SK-N-SH treated with all-trans-retinoic acid at 6 μM for 48 hours (cell line): ENCODE data around the gene ANK3.

ENCODE experiments used
- CREB5 ChIP-seq: fragments of 250-450 bp; sonication (Bioruptor Pico); IDR thresholded peaks from 2 replicates; pipeline ENCODE4 v1.5.1; 2020; ENCODE audit warnings: low read depth, mild to moderate bottlenecking, moderate library complexity
- GLIS3 ChIP-seq: fragments of 250-450 bp; sonication (Bioruptor Pico); IDR thresholded peaks from 2 replicates; pipeline ENCODE4 v1.5.0; 2020; ENCODE audit warnings: mild to moderate bottlenecking, moderate library complexity
- OSR1 ChIP-seq: fragments of 250-450 bp; sonication (Bioruptor Pico); IDR thresholded peaks from 2 replicates; pipeline ENCODE4 v1.8.0; 2022; ENCODE audit warnings: moderate library complexity, mild to moderate bottlenecking, inconsistent platforms
- PATZ1 ChIP-seq: fragments of 250-450 bp; sonication (Bioruptor Pico); IDR thresholded peaks from 2 replicates; pipeline ENCODE4 v1.8.0; 2020; ENCODE audit warnings: mild to moderate bottlenecking, moderate library complexity, borderline replicate concordance
- POU6F1 ChIP-seq: fragments of 250-450 bp; sonication (Bioruptor Pico); IDR thresholded peaks from 2 replicates; pipeline ENCODE4 v1.8.0; 2021; ENCODE audit warnings: low read depth, mild to moderate bottlenecking, moderate library complexity, borderline replicate concordance
- TOX ChIP-seq: fragments of 250-450 bp; sonication (Bioruptor Pico); IDR thresholded peaks from 2 replicates; pipeline ENCODE4 v1.8.0; 2021; ENCODE audit warnings: mild to moderate bottlenecking, moderate library complexity, borderline replicate concordance
- TSHZ2 ChIP-seq: fragments of 250-450 bp; sonication (Bioruptor Pico); IDR thresholded peaks from 2 replicates; pipeline ENCODE4 v1.5.0; 2020; ENCODE audit warnings: mild to moderate bottlenecking, moderate library complexity
- ZFP30 ChIP-seq: fragments of 450-650 bp; formaldehyde crosslinking; IDR thresholded peaks from 2 replicates; pipeline ENCODE4 v1.5.0; 2022; ENCODE audit warnings: mild to moderate bottlenecking, moderate library complexity

GRCh38 chr10:60292998-60293397, 96.7 kb downstream of the ANK3 start:
- TF ChIP-seq OSR1 (CRISPR knock-in tag), result no peak
- no peak for TF ChIP-seq ZFP30
- no peak for TF ChIP-seq GLIS3 (CRISPR knock-in tag)
- TF ChIP-seq POU6F1 (CRISPR knock-in tag), result no peak
- no peak for TF ChIP-seq TSHZ2 (CRISPR knock-in tag)
- TF ChIP-seq PATZ1 (CRISPR knock-in tag), result no peak
- no peak for TF ChIP-seq CREB5 (CRISPR knock-in tag)
- no peak for TF ChIP-seq TOX (CRISPR knock-in tag)
